K562 (cell line): Measurements from ENCODE around the gene ADGRB3.

Experiments
- ATF7 ChIP-seq: fragments of 450-650 bp; IDR thresholded peaks from 2 replicates; pipeline ENCODE4 v1.7.1; 2014; ENCODE audit warnings: mild to moderate bottlenecking, moderate library complexity
- RAD51 ChIP-seq: fragments of 450-650 bp; IDR thresholded peaks from 2 replicates; pipeline ENCODE4 v1.7.1; 2016; ENCODE audit warnings: low read depth, mild to moderate bottlenecking, borderline replicate concordance
- TF ChIP-seq, protein P1 (sequence below): IDR thresholded peaks from 2 replicates; pipeline ENCODE4 v1.6.1; 2016; ENCODE audit warnings: missing genetic modification characterization, missing compliant biosample characterization

DNA sequence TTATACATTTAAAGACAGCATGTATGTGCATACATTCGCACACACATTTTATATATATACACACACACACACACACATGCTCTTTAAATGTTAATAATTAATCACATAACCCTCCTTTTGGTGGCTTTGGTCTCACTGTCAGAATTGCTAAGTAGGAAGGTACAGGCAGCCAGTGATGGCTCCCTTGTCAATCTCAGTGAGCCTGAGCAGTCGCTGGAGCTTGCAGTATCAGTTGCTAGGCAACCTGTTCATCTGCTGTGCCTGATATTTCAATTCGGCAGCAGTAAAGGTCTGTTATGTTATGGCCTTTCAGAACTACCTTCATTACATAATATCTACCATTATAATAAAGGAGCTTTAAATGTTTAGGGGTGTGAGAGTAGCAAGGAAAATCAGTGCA lies 787.4 kb downstream of the ADGRB3 start:
- TF ChIP-seq ATF7 (no peak), RAD51 (no peak)
- TF ChIP-seq, protein P1, sequence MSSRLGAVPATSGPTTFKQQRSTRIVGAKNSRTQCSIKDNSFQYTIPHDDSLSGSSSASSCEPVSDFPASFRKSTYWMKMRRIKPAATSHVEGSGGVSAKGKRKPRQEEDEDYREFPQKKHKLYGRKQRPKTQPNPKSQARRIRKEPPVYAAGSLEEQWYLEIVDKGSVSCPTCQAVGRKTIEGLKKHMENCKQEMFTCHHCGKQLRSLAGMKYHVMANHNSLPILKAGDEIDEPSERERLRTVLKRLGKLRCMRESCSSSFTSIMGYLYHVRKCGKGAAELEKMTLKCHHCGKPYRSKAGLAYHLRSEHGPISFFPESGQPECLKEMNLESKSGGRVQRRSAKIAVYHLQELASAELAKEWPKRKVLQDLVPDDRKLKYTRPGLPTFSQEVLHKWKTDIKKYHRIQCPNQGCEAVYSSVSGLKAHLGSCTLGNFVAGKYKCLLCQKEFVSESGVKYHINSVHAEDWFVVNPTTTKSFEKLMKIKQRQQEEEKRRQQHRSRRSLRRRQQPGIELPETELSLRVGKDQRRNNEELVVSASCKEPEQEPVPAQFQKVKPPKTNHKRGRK = no peak
